IPS DF 4.7 (cell line): Measurements from ENCODE around the gene HDAC7.
"Not testable (repeated sequence)": the region's sequence is repeated elsewhere in the genome, so short reads cannot be mapped to it uniquely, and the experiment has no call there.

Source experiments
- DNase-seq: peaks from one replicate; pipeline ENCODE4 v3.0.0-alpha.2; 2013; ENCODE audit warnings: low spot score; ENCODE audit errors: extremely low read depth

The HDAC7 gene

GRCh38 chr12:47829584-47829983 is 9.9 kb upstream of the HDAC7 start:
- no peak for DNase-seq

- DNase-seq = no peak
These were observed 9.3 kb upstream of the HDAC7 start for GRCh38 chr12:47828976-47829482.

GRCh38 chr12:47828008-47828975 is 8.6 kb upstream of the HDAC7 start:
- DNase-seq = no peak

- DNase-seq = no peak
These were observed 5.5 kb upstream of the HDAC7 start for GRCh38 chr12:47825173-47825639.

GRCh38 chr12:47824635-47825034 is 4.9 kb upstream of the HDAC7 start:
- no peak for DNase-seq

- no peak for DNase-seq
These were observed 4.5 kb upstream of the HDAC7 start for GRCh38 chr12:47824198-47824597.

GRCh38 chr12:47823422-47824086 is 3.9 kb upstream of the HDAC7 start:
- no peak for DNase-seq

GRCh38 chr12:47822863-47823262 is 3.2 kb upstream of the HDAC7 start:
- no peak for DNase-seq

- DNase-seq = no peak
These were observed 2.7 kb upstream of the HDAC7 start for GRCh38 chr12:47822401-47822800.

GRCh38 chr12:47821346-47821706 is 1.6 kb upstream of the HDAC7 start:
- no peak for DNase-seq

GRCh38 chr12:47820631-47821345 is 1.1 kb upstream of the HDAC7 start:
- DNase-seq = no peak

- DNase-seq = no peak
These were observed 386 bp downstream of the HDAC7 start for GRCh38 chr12:47819138-47819895.

GRCh38 chr12:47818467-47819137 is 1.1 kb downstream of the HDAC7 start:
- DNase-seq = no peak

GRCh38 chr12:47818007-47818376 is 1.7 kb downstream of the HDAC7 start:
- DNase-seq = no peak

GRCh38 chr12:47817272-47818006 is 2.3 kb downstream of the HDAC7 start:
- no peak for DNase-seq

- no peak for DNase-seq
These were observed 3.1 kb downstream of the HDAC7 start for GRCh38 chr12:47816403-47817271.

GRCh38 chr12:47815447-47815846 is 4.3 kb downstream of the HDAC7 start:
- not testable (repeated sequence) for DNase-seq

GRCh38 chr12:47814539-47815170 is 5.0 kb downstream of the HDAC7 start:
- DNase-seq = no peak
